Measurements from ENCODE around the gene VILL. TPM values are rescaled to one million over a fixed set of nuclear protein-coding genes. Genes with fewer than 3 reads are reported as not detected.

VILL gene
- total RNA-seq, 4 donors from 2014 or later: 3.4 to 9.0 (median 7.0) TPM

GRCh38 chr3:37993820-37994638 lies 3.4 kb downstream of the VILL start:
- no peak for TF ChIP-seq CTCF (IDR thresholded peaks at IDR 0.05; ENCODE audit: low read depth)

- no peak for TF ChIP-seq CTCF (IDR thresholded peaks at IDR 0.05; ENCODE audit: low read depth)
Measured at GRCh38 chr3:37994639-37994972, 4.0 kb downstream of the VILL start.

DNA sequence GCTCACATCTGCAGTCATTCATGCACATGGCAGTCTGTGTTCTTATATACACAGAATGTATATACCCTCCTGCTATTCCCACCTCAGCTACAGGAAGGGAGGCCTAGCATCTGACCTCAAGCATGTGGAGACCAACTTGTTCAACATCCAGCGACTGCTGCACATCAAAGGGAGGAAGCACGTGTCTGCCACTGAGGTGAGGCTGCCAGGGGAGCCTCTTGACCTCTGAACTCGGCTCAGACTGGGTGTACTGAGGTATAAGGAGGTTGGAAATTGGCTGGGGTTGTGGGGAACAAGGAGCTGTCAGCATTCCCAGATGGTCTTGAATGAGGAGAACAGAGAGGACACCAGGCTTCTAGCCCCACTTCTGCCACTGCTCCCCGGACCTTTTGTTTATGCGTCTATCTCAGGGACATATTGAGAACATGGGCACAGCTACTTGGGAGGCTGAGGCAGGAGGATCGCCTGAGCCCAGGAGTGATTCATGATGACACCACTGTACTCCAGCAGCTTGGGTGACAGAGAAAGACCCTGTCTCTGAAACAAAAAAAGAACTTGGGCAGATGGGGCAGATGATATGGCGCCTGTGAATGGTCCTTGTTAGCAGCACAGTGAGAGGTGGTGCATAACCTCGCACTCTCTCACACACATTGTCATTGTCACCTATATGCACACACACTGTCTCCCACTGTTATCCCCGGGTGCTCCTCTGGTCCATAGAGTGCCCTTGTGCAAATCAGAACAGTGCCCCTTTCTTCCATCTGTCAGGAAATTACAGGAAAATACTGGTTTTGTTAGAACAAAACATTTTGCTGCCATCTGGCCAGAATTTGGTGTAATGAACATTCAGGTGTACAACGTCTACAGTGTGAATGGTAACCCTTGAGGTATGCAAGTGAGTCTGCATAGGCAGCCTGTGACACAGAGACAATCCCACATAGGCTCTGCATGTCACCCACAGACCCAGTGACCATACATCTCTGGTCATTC lies 5.4 kb downstream of the VILL start:
- TF ChIP-seq CTCF (IDR thresholded peaks at IDR 0.05; ENCODE audit: low read depth): no peak

DNA sequence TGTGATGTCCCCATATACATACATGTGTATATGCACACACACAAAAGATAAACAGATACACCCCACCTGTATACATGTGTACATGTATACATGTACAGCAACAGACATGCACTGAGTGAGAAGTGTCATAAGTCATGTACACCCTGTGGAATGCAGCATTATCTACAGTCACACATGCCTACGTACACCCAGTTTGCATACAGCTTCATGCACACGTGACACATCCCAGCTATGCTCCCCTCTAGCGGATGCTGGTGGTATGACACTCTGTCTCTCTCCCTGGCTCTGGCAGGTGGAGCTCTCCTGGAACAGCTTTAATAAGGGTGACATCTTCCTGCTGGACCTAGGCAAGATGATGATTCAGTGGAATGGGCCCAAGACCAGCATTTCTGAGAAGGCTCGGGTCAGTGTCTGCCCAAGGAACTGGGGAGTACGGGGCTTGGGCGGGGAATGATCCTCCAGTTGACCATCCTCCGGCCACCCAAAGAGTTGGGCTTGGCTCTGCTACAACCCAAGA lies 6.3 kb downstream of the VILL start:
- TF ChIP-seq CTCF (IDR thresholded peaks at IDR 0.05; ENCODE audit: low read depth): no peak

GRCh38 chr3:37997342-37997741 lies 6.8 kb downstream of the VILL start:
- TF ChIP-seq CTCF (IDR thresholded peaks at IDR 0.05; ENCODE audit: low read depth): no peak

DNA sequence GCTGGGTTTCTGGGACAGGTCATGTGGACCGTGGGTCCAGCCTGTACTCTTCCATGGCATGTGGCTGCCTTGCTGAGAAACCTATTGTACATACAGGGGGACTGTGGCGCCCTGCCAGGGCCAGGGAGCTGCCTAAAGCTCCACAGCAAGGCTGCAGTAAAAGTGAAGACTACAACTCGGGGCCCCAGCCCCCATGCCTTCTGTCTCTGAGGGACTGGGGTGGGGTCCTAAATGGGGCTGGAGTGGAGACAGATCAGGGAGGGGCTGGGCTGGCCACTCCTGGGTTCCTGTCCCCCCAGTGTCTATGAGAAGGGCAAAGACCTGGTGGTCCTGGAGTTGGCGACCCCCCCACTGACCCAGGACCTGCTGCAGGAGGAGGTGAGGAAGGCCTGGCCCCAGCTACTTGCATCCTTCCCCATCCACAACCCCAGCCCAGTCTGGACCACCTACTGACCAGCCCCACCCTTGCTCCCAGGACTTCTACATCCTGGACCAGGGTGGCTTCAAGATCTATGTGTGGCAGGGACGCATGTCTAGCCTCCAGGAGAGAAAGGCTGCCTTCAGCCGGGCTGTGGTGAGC lies 7.3 kb downstream of the VILL start:
- TF ChIP-seq CTCF (IDR thresholded peaks at IDR 0.05; ENCODE audit: low read depth): no peak
